K562 (cell line): Measurements from ENCODE around the gene CAMK2A. TPM values are rescaled to one million over a fixed set of nuclear protein-coding genes. Genes with fewer than 3 reads are reported as not detected.

Experiments
- ATAC-seq: fragments of 200-7000 bp; cut with Tn5 transposase; 3 replicates; pipeline ENCODE4 v1.9.1; 2020; ENCODE audit warnings: moderate library complexity
- BruUV-seq: library from RNA; stranded (reverse); fragments of 400-500 nt; replicated peaks from 2 replicates; lab custom pipeline; 2021; lab: Mats Ljungman, UMichigan
- CTCF ChIA-PET: fragments of 300-600 bp; formaldehyde crosslinking; extraction: SDS; loops from one replicate; lab custom pipeline; 2021; ENCODE audit warnings: low intra/inter-chr PET ratio; lab: Yijun Ruan, JAX
- POLR2A ChIA-PET: fragments of 300-600, 350-650 bp; sonication (Branson Sonifier 250); formaldehyde crosslinking; extraction: SDS; loops from one replicate; lab custom pipeline; 2021; ENCODE audit warnings: antibody characterized with exemption, inconsistent platforms; lab: Yijun Ruan, JAX
- DNase-seq, 4 experiments: peaks; one replicate each; pipeline versions ENCODE4 v3.0.0 to v3.0.0-alpha.2; 2011 to 2018; ENCODE audit warnings: low spot score in 3 of 4, mixed read lengths in 3 of 4; ENCODE audit errors: extremely low read depth in 1 of 4
- FAIRE-seq: peaks from 2 replicates; lab custom pipeline; 2011; peaks lifted over from hg19 to GRCh38; lab: Jason Lieb, UNC
- H2AFZ ChIP-seq: 2 replicates; pipeline ENCODE4 v1.6.0; 2011; ENCODE audit warnings: low read depth, low read length, control low read depth, inconsistent platforms
- H3K27ac ChIP-seq: fragments of 200-600 bp; 3 replicates; pipeline ENCODE4 v1.8.0; 2011; ENCODE audit warnings: low read depth, mild to moderate bottlenecking, control low read depth, inconsistent platforms, low read length, moderate library complexity, mixed read lengths; ENCODE audit errors: extremely low read depth
- H3K27me3 ChIP-seq, 2 experiments: fragments of 300-600 bp in 1 of 2; 2 replicates in 1 of 2; 3 replicates in 1 of 2; pipeline versions ENCODE4 v1.6.0 to v1.8.0; 2011; ENCODE audit warnings: inconsistent platforms in 2 of 2, low read length in 2 of 2, mild to moderate bottlenecking in 1 of 2, mixed read lengths in 1 of 2, moderate library complexity in 1 of 2; ENCODE audit not compliant: control insufficient read depth in 2 of 2, insufficient read depth in 2 of 2
- H3K36me3 ChIP-seq: fragments of 300-600 bp; 3 replicates; pipeline ENCODE4 v1.8.0; 2011; ENCODE audit warnings: mild to moderate bottlenecking, low read length, inconsistent platforms; ENCODE audit not compliant: control insufficient read depth, insufficient read depth
- H3K4me1 ChIP-seq, 2 experiments: fragments of 200-600 bp in 1 of 2; replicated peaks in 1 of 2; 2 replicates in 1 of 2; 3 replicates in 1 of 2; pipeline versions ENCODE4 v1.5.1 to v1.8.0; 2011; ENCODE audit warnings: inconsistent platforms in 2 of 2, low read length in 2 of 2, mild to moderate bottlenecking in 1 of 2, mixed read lengths in 1 of 2, moderate library complexity in 1 of 2; ENCODE audit not compliant: control insufficient read depth in 2 of 2, insufficient read depth in 2 of 2
- H3K4me2 ChIP-seq: 2 replicates; pipeline ENCODE4 v1.6.1; 2011; ENCODE audit warnings: low read length, control low read depth, inconsistent platforms, mixed read lengths; ENCODE audit not compliant: insufficient read depth
- H3K4me3 ChIP-seq: fragments of 200-600 bp; sonication (generic), shearing (Covaris generic); 2 replicates; pipeline ENCODE4 v1.5.1; 2016; ENCODE audit warnings: control low read depth, inconsistent platforms
- H3K79me2 ChIP-seq: fragments of 200-600 bp; 3 replicates; pipeline ENCODE4 v1.8.0; 2011; ENCODE audit warnings: low read length, inconsistent platforms; ENCODE audit not compliant: control insufficient read depth, insufficient read depth
- H3K9ac ChIP-seq, 2 experiments: 2 replicates each; pipeline versions ENCODE4 v1.6.0 to v1.6.1; 2011; ENCODE audit warnings: low read depth in 2 of 2, low read length in 2 of 2, control low read depth in 1 of 2, inconsistent platforms in 1 of 2, mild to moderate bottlenecking in 1 of 2, mixed read lengths in 1 of 2; ENCODE audit not compliant: insufficient read depth in 1 of 2
- H3K9me1 ChIP-seq: one replicate; pipeline ENCODE4 v1.6.0; 2011; ENCODE audit warnings: inconsistent platforms, mild to moderate bottlenecking, low read length, moderate library complexity; ENCODE audit not compliant: control insufficient read depth, insufficient read depth
- H3K9me3 ChIP-seq: replicated peaks from 2 replicates; pipeline ENCODE4 v1.5.1; 2011; ENCODE audit warnings: low read depth, low read length, inconsistent platforms; ENCODE audit not compliant: control insufficient read depth, insufficient read depth
- H4K20me1 ChIP-seq: replicated peaks from 2 replicates; pipeline ENCODE4 v1.6.1; 2011; ENCODE audit warnings: low read length, inconsistent platforms, mixed read lengths; ENCODE audit not compliant: control insufficient read depth, insufficient read depth
- MED1 ChIP-seq: sonication (generic); formaldehyde crosslinking; IDR thresholded peaks from 2 replicates; pipeline ENCODE4 v1.8.1; 2023; ENCODE audit warnings: missing genetic modification reagents, borderline replicate concordance
- NR3C1 ChIP-seq: sonication (generic); formaldehyde crosslinking; IDR thresholded peaks from 2 replicates; pipeline ENCODE4 v1.8.1; 2022; ENCODE audit warnings: missing genetic modification reagents
- ZEB2 ChIP-seq: fragments of 450-650 bp; IDR thresholded peaks from 2 replicates; pipeline ENCODE4 v1.6.1; 2016
- ZNF197 ChIP-seq: fragments of 200-800 bp; sonication (Bioruptor generic); IDR thresholded peaks from 2 replicates; pipeline ENCODE4 v1.6.1; 2016; ENCODE audit warnings: low read depth, missing genetic modification characterization, missing compliant biosample characterization
- WGBS: fragments of 100-300 bp; shearing (Covaris generic); methylation state at CpG from one replicate; pipeline ENCODE4 v1.1.6; 2016; ENCODE audit warnings: low coverage, mixed read lengths; ENCODE audit not compliant: insufficient coverage; ENCODE audit errors: missing lambda C conversion rate; 5-methylcytosine and 5-hydroxymethylcytosine counted together
- in situ Hi-C: fragments of 300-500 bp; cut with MboI; formaldehyde crosslinking; loops from 4 replicates; pipeline ENCODE4 v1.15.0; 2018; ENCODE audit warnings: inconsistent platforms, mixed read lengths
- intact Hi-C: fragments of 100-400 bp; cut with micrococcal nuclease; formaldehyde crosslinking; loops from 2 replicates; pipeline ENCODE4 v1.14.2; 2022
- polyA plus RNA-seq, 8 experiments: library from polyadenylated mRNA; depleted of rRNA in 4 of 8; stranded (reverse) in 5 of 8; unstranded in 3 of 8; fragments of >200 nt; fragmentation: Nextera tagmentation in 2 of 8; fragmentation: Illumina TruSeq in 1 of 8; extraction: Ambion mirVana in 2 of 8; extraction: Trizol in 1 of 8; gene quantifications; 2 replicates each; pipeline versions ENCODE4 v1.2.1 to v1.2.3, GENCODE V29; 2011 to 2014; ENCODE audit warnings: inconsistent platforms in 1 of 8, missing spikeins in 1 of 8
- total RNA-seq, 7 experiments: library from RNA; depleted of rRNA in 6 of 7; stranded (reverse); fragments of >200 nt in 6 of 7; fragmentation: Illumina TruSeq in 2 of 7; extraction: Trizol in 2 of 7; gene quantifications; 2 replicates each; pipeline versions ENCODE4 v1.2.1 to v1.2.3, GENCODE V29; 2011 to 2021; ENCODE audit warnings: low replicate concordance in 1 of 7
- TF ChIP-seq, protein P1 (sequence below): fragments of 250-450 bp; sonication (Bioruptor Pico); IDR thresholded peaks from 2 replicates; pipeline ENCODE4 v1.4.0; 2020; ENCODE audit warnings: mild to moderate bottlenecking, moderate library complexity

The CAMK2A gene
- total and polyA plus RNA-seq, 9 of the 15 experiments (the other 6 are each of a cell fraction or from before 2014, with no cell fraction given) = 0.01 to 0.18 (median 0.04) TPM; not detected in 6

DNA sequence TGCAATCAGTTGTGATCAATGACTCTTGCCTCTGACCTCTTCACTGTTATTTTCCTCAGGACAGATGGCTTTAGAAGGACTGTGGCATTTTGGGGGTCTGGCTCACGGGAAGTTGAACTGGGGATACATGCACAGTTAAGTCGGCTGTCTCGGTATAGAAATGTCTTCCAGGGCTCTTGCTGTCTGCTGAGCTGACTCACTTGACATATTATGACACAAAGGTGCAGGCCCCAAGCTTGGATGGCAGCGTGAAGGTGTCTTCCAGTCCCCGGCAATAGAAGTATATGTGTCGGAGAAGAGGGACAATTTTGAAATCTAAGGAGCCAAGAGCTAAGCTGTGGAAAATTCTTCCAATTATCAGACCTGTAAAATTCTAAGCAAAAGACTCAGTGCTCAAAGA is 22.9 kb upstream of the CAMK2A start:
- BruUV-seq = no TSS peak

More for the DNA sequence above, 22.9 kb upstream of the CAMK2A start:
- H4K20me1 ChIP-seq = no peaks in the 10 kb centered on the region; the same call in 1 of the 2 replicates
- H3K9ac ChIP-seq = no peak overlapping the region
- no peaks in the 10 kb centered on the region for H3K79me2 ChIP-seq
- no peaks in the 10 kb centered on the region for H3K9me1 ChIP-seq
- no peak overlapping the region for H3K4me3 ChIP-seq
- intact Hi-C loops = no loop called here
- H2AFZ ChIP-seq = no peak overlapping the region
- no peak for DNase-seq
- peaks cover 16 to 36% of the 10 kb centered on the region in 2 experiments for H3K27me3 ChIP-seq
- H3K4me1 ChIP-seq = peaks cover 0 to 4% of the 10 kb centered on the region in 2 experiments; a peak in 2 of 5 replicates
- no peaks in the 10 kb centered on the region for H3K36me3 ChIP-seq
- no peaks in the 10 kb centered on the region for H3K9me3 ChIP-seq
- ChIA-PET CTCF (no interaction called here), POLR2A (interaction anchor here (1.1 kb wide), 1 partner anchor 14 kb away, joined by 3 read pairs; no protein-coding TSS in a partner anchor)
- in situ Hi-C loops = no loop called here
- no peak for ATAC-seq
- no peak overlapping the region for H3K27ac ChIP-seq
- no peak overlapping the region for H3K4me2 ChIP-seq
- WGBS = 12% methylated on average over 6 of the region's 6 CpGs
- no peak for FAIRE-seq
- TF ChIP-seq, protein P1, sequence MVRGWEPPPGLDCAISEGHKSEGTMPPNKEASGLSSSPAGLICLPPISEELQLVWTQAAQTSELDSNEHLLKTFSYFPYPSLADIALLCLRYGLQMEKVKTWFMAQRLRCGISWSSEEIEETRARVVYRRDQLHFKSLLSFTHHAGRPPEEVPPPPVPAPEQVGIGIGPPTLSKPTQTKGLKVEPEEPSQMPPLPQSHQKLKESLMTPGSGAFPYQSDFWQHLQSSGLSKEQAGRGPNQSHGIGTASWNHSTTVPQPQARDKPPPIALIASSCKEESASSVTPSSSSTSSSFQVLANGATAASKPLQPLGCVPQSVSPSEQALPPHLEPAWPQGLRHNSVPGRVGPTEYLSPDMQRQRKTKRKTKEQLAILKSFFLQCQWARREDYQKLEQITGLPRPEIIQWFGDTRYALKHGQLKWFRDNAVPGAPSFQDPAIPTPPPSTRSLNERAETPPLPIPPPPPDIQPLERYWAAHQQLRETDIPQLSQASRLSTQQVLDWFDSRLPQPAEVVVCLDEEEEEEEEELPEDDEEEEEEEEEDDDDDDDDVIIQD (CRISPR knock-in tag) = no peak
- TF ChIP-seq ZNF197 (CRISPR knock-in tag) = no peak
- no peak for TF ChIP-seq NR3C1
- no peak for TF ChIP-seq MED1 (CRISPR knock-in tag)
- no peak for TF ChIP-seq ZEB2
